IMR-90 (cell line): Measurements from ENCODE around the gene ZNF546. TPM values are rescaled to one million over a fixed set of nuclear protein-coding genes. Genes with fewer than 3 reads are reported as not detected.

ENCODE experiments used
- ATAC-seq: fragments of 200-7000 bp; cut with Tn5 transposase; 2 replicates; pipeline ENCODE4 v1.9.1; 2020; ENCODE audit warnings: low read depth, mild to moderate bottlenecking, moderate library complexity
- BruUV-seq: library from RNA; stranded (reverse); fragments of 400-500 nt; replicated peaks from 2 replicates; lab custom pipeline; 2021; lab: Mats Ljungman, UMichigan
- CTCF ChIA-PET: fragments of 300-600 bp; formaldehyde crosslinking; extraction: SDS; loops from one replicate; lab custom pipeline; 2021; ENCODE audit warnings: antibody characterized with exemption; lab: Yijun Ruan, JAX
- POLR2A ChIA-PET: fragments of 300-600 bp; sonication (Branson Sonifier 250); formaldehyde crosslinking; loops from one replicate; lab custom pipeline; 2022; ENCODE audit warnings: antibody characterized with exemption; ENCODE audit not compliant: unreplicated experiment; lab: Charles Lee
- DNase-seq: peaks from one replicate; pipeline ENCODE4 v3.0.0; 2013
- H2AFZ ChIP-seq: replicated peaks from 2 replicates; pipeline ENCODE3; 2013; ENCODE audit warnings: low read length, mild to moderate bottlenecking; ENCODE audit not compliant: poor library complexity
- H2AK5ac ChIP-seq: 2 replicates; pipeline ENCODE4 v1.6.1; 2013; ENCODE audit warnings: low read depth, low read length, inconsistent platforms
- H2AK9ac ChIP-seq: replicated peaks from 2 replicates; pipeline ENCODE3; 2013; ENCODE audit warnings: mild to moderate bottlenecking, low read depth, low read length, moderate library complexity; ENCODE audit not compliant: poor library complexity
- H2BK120ac ChIP-seq: 2 replicates; pipeline ENCODE4 v1.6.1; 2013; ENCODE audit warnings: low read depth, low read length, inconsistent platforms
- H2BK15ac ChIP-seq: 3 replicates; pipeline ENCODE4 v1.6.1; 2013; ENCODE audit warnings: low read depth, low read length, inconsistent platforms
- H2BK20ac ChIP-seq: 2 replicates; pipeline ENCODE4 v1.6.1; 2013; ENCODE audit warnings: low read depth, mild to moderate bottlenecking, inconsistent platforms, low read length, moderate library complexity
- H2BK5ac ChIP-seq: 2 replicates; pipeline ENCODE4 v1.6.1; 2013; ENCODE audit warnings: mild to moderate bottlenecking, low read depth, low read length, inconsistent platforms; ENCODE audit not compliant: poor library complexity, severe bottlenecking
- H3K14ac ChIP-seq: replicated peaks from 2 replicates; pipeline ENCODE4 v1.6.1; 2013; ENCODE audit warnings: low read depth, low read length, inconsistent platforms
- H3K18ac ChIP-seq: 2 replicates; pipeline ENCODE4 v1.6.1; 2013; ENCODE audit warnings: low read depth, low read length, control low read depth
- H3K23ac ChIP-seq: 2 replicates; pipeline ENCODE4 v1.6.1; 2013; ENCODE audit warnings: low read depth, low read length, inconsistent platforms
- H3K27ac ChIP-seq: 2 replicates; pipeline ENCODE4 v1.5.1; 2013; ENCODE audit warnings: mild to moderate bottlenecking, control low read depth, low read length; ENCODE audit not compliant: insufficient read depth
- H3K27me3 ChIP-seq: 2 replicates; pipeline ENCODE4 v1.6.1; 2013; ENCODE audit warnings: low read length; ENCODE audit not compliant: control insufficient read depth, insufficient read depth
- H3K36me3 ChIP-seq: 2 replicates; pipeline ENCODE4 v1.6.1; 2013; ENCODE audit warnings: low read length, mixed read lengths; ENCODE audit not compliant: control insufficient read depth, insufficient read depth
- H3K4ac ChIP-seq: 2 replicates; pipeline ENCODE4 v1.6.1; 2013; ENCODE audit warnings: low read depth, low read length, inconsistent platforms
- H3K4me1 ChIP-seq: 2 replicates; pipeline ENCODE4 v1.6.1; 2013; ENCODE audit warnings: low read length, mixed read lengths; ENCODE audit not compliant: control insufficient read depth, insufficient read depth
- H3K4me2 ChIP-seq: 2 replicates; pipeline ENCODE4 v1.6.1; 2013; ENCODE audit warnings: low read depth, mild to moderate bottlenecking, control low read depth, low read length, moderate library complexity
- H3K4me3 ChIP-seq: 2 replicates; pipeline ENCODE4 v1.5.1; 2013; ENCODE audit warnings: low read depth, mild to moderate bottlenecking, control low read depth, low read length, moderate library complexity; ENCODE audit not compliant: insufficient read depth
- H3K56ac ChIP-seq: 2 replicates; pipeline ENCODE4 v1.6.1; 2013; ENCODE audit warnings: low read length, inconsistent platforms; ENCODE audit not compliant: insufficient read depth; ENCODE audit errors: extremely low read depth
- H3K79me1 ChIP-seq, 2 experiments: 2 replicates each; pipeline ENCODE4 v1.6.1; 2013; ENCODE audit warnings: low read length in 2 of 2, inconsistent platforms in 1 of 2, low read depth in 1 of 2
- H3K9ac ChIP-seq: 2 replicates; pipeline ENCODE4 v1.6.1; 2013; ENCODE audit warnings: low read depth, low read length, control low read depth
- H3K9me1 ChIP-seq: 2 replicates; pipeline ENCODE4 v1.6.1; 2013; ENCODE audit warnings: low read length, inconsistent platforms; ENCODE audit not compliant: insufficient read depth
- H3K9me3 ChIP-seq: 2 replicates; pipeline ENCODE4 v1.6.1; 2013; ENCODE audit warnings: low read length; ENCODE audit not compliant: control insufficient read depth, insufficient read depth
- H4K20me1 ChIP-seq: 2 replicates; pipeline ENCODE4 v1.6.1; 2013; ENCODE audit warnings: low read length, inconsistent platforms; ENCODE audit not compliant: insufficient read depth
- H4K5ac ChIP-seq: 2 replicates; pipeline ENCODE4 v1.6.1; 2013; ENCODE audit warnings: mild to moderate bottlenecking, low read depth, low read length, control low read depth
- H4K8ac ChIP-seq, 2 experiments: 2 replicates each; pipeline ENCODE4 v1.6.1; 2013; ENCODE audit warnings: low read depth in 2 of 2, low read length in 2 of 2, control low read depth in 1 of 2, inconsistent platforms in 1 of 2
- H4K91ac ChIP-seq: 2 replicates; pipeline ENCODE4 v1.6.1; 2013; ENCODE audit warnings: low read depth, low read length, inconsistent platforms; ENCODE audit not compliant: insufficient read depth
- BHLHE40 ChIP-seq: fragments of 150-350 bp; IDR thresholded peaks from 2 replicates; pipeline ENCODE4 v1.6.1; 2016; ENCODE audit warnings: mild to moderate bottlenecking, low read depth, low read length
- CEBPB ChIP-seq: IDR thresholded peaks from 2 replicates; pipeline ENCODE4 v1.6.1; 2012; ENCODE audit warnings: low read depth, low read length, improper control_type of control experiment
- CHD1 ChIP-seq: IDR thresholded peaks from 2 replicates; pipeline ENCODE4 v1.6.1; 2012; ENCODE audit warnings: low read depth, low read length, improper control_type of control experiment
- FOS ChIP-seq: fragments of 150-350 bp; IDR thresholded peaks from 2 replicates; pipeline ENCODE4 v1.6.1; 2016; ENCODE audit warnings: low read depth, low read length
- MAFK ChIP-seq: IDR thresholded peaks from 2 replicates; pipeline ENCODE4 v1.6.1; 2012; ENCODE audit warnings: low read depth, low read length, improper control_type of control experiment
- MAZ ChIP-seq: IDR thresholded peaks from 2 replicates; pipeline ENCODE4 v1.6.1; 2012; ENCODE audit warnings: low read depth, mild to moderate bottlenecking, low read length, improper control_type of control experiment, moderate library complexity, borderline replicate concordance
- MXI1 ChIP-seq: IDR thresholded peaks from 2 replicates; pipeline ENCODE4 v1.6.1; 2012; ENCODE audit warnings: low read depth, mild to moderate bottlenecking, low read length, moderate library complexity, borderline replicate concordance
- NFE2L2 ChIP-seq: fragments of 150-350 bp; IDR thresholded peaks from 2 replicates; pipeline ENCODE4 v1.6.1; 2016; ENCODE audit warnings: low read depth, mild to moderate bottlenecking, low read length
- POLR2A ChIP-seq: IDR thresholded peaks from 2 replicates; pipeline ENCODE4 v1.6.1; 2012; ENCODE audit warnings: mild to moderate bottlenecking, low read depth, low read length
- RAD21 ChIP-seq: IDR thresholded peaks from 2 replicates; pipeline ENCODE4 v1.6.1; 2012; ENCODE audit warnings: low read length, improper control_type of control experiment
- RCOR1 ChIP-seq: IDR thresholded peaks from 2 replicates; pipeline ENCODE4 v1.6.1; 2012; ENCODE audit warnings: mild to moderate bottlenecking, low read length, improper control_type of control experiment; ENCODE audit not compliant: insufficient replicate concordance
- RFX5 ChIP-seq: IDR thresholded peaks from 2 replicates; pipeline ENCODE4 v1.8.0; 2012; ENCODE audit warnings: low read depth, mild to moderate bottlenecking, low read length, moderate library complexity
- SMC3 ChIP-seq: fragments of 150-350 bp; IDR thresholded peaks from 2 replicates; pipeline ENCODE4 v1.6.1; 2016; ENCODE audit warnings: low read depth, mild to moderate bottlenecking, antibody characterized with exemption, low read length, moderate library complexity
- WGBS, 2 experiments: methylation state at CpG; one replicate each; pipeline versions ENCODE4 v1.1.5 to v1.1.7; 2013; ENCODE audit warnings: missing lambda C conversion rate in 2 of 2; ENCODE audit not compliant: insufficient read length in 1 of 2; ENCODE audit errors: extremely low coverage in 2 of 2; 5-methylcytosine and 5-hydroxymethylcytosine counted together
- dilution Hi-C: fragments of 300-500 bp; cut with HindIII; formaldehyde crosslinking; loops from one replicate; pipeline ENCODE4 v1.14.3; 2018; ENCODE audit warnings: low sequenced_read_pairs; ENCODE audit not compliant: unreplicated experiment
- in situ Hi-C: fragments of 300-500 bp; cut with MboI; formaldehyde crosslinking; loops from 3 replicates; pipeline ENCODE4 v1.14.3; 2019; ENCODE audit warnings: low sequenced_read_pairs, inconsistent platforms, mixed read lengths
- intact Hi-C: fragments of 100-400 bp; cut with micrococcal nuclease; formaldehyde crosslinking; loops from 2 replicates; pipeline ENCODE4 v1.10.0; 2022
- polyA plus RNA-seq, 3 experiments: library from polyadenylated mRNA; depleted of rRNA; stranded (reverse); fragments of >200 nt; gene quantifications; 2 replicates each; pipeline ENCODE4 v1.2.3, GENCODE V29; 2012; ENCODE audit warnings: low replicate concordance in 1 of 3
- total RNA-seq: library from RNA; depleted of rRNA; stranded (reverse); fragments of >200 nt; gene quantifications from 2 replicates; pipeline ENCODE4 v1.2.3, GENCODE V29; 2012
- TF ChIP-seq, protein P1 (sequence below): fragments of 150-350 bp; IDR thresholded peaks from 2 replicates; pipeline ENCODE4 v1.6.1; 2017; ENCODE audit warnings: mild to moderate bottlenecking, antibody characterized with exemption, low read length, low read depth

ZNF546 gene
- total and polyA plus RNA-seq, 2 of the 4 experiments (the other 2 are of a cell fraction) = 1.6 to 6.5 TPM

DNA sequence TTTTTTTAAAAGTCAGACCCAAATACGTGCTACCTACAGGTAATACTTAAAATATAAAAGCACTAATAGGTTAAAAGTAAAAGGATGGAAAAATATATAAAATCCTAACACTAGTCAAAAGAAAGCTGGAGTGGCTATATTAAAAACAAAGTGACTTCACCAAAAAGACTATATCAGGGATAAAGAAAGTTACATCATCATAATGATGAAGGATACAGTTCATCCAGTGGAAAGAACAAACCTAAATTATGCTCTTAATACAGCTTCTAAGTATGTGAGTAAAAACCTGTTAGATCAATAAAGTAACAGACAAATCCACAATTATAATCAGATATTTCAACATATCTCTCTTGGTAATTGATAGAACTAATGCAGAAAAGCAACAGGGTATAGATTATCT is 60.3 kb downstream of the ZNF546 start:
- dilution Hi-C loops = no loop called here
- no TSS peak for BruUV-seq
- H3K27ac ChIP-seq = no peak overlapping the region
- no peak for ATAC-seq
- peaks cover 9 to 24% of the 10 kb centered on the region in 2 experiments for H3K79me1 ChIP-seq
- H3K18ac ChIP-seq = no peak overlapping the region
- no peaks in the 10 kb centered on the region; the same call in 1 of the 2 replicates for H3K9me3 ChIP-seq
- no peak overlapping the region for H4K91ac ChIP-seq
- no peak overlapping the region for H4K5ac ChIP-seq
- 0 out of 2 replicates have a peak, but pooled peaks cover 1% of the 10 kb centered on the region for H3K36me3 ChIP-seq
- no peak overlapping the region for H2BK20ac ChIP-seq
- no peak overlapping the region for H2AFZ ChIP-seq
- H2AK9ac ChIP-seq = no peak overlapping the region
- H3K23ac ChIP-seq = no peak overlapping the region
- H3K14ac ChIP-seq = no peak overlapping the region
- in situ Hi-C loops = no loop called here
- no peak overlapping the region for H2BK15ac ChIP-seq
- no peak for TF ChIP-seq MAFK
- TF ChIP-seq SMC3 = no peak
- TF ChIP-seq CHD1 = no peak
- TF ChIP-seq, protein P1, sequence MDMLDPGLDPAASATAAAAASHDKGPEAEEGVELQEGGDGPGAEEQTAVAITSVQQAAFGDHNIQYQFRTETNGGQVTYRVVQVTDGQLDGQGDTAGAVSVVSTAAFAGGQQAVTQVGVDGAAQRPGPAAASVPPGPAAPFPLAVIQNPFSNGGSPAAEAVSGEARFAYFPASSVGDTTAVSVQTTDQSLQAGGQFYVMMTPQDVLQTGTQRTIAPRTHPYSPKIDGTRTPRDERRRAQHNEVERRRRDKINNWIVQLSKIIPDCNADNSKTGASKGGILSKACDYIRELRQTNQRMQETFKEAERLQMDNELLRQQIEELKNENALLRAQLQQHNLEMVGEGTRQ = no peak
- no peak for TF ChIP-seq RCOR1
- TF ChIP-seq NFE2L2 = no peak
- no peak for TF ChIP-seq CEBPB
- no peak for TF ChIP-seq BHLHE40
- TF ChIP-seq MAZ = no peak
- no peak for TF ChIP-seq RAD21
- no peak for TF ChIP-seq RFX5
- no peak for TF ChIP-seq FOS
- no peak for TF ChIP-seq POLR2A
- TF ChIP-seq MXI1 = no peak
- H3K4me2 ChIP-seq = no peak overlapping the region
- WGBS, 2 experiments = no CpG with 5 or more reads among the region's 1 CpG
- no peaks in the 10 kb centered on the region for H3K9me1 ChIP-seq
- no peaks in the 10 kb centered on the region for H3K27me3 ChIP-seq
- H4K20me1 ChIP-seq = no peaks in the 10 kb centered on the region
- POLR2A ChIA-PET = no interaction called here
- H4K8ac ChIP-seq = no peak overlapping the region
- intact Hi-C loops = loop anchor here (2.0 kb wide), 1 partner anchor 34 kb away; the partner anchor contains the start of gene ZNF780A
- DNase-seq = no peak
- H3K9ac ChIP-seq = no peak overlapping the region
- no peak overlapping the region for H2BK120ac ChIP-seq
- no peak overlapping the region for H3K4ac ChIP-seq
- no peak overlapping the region for H3K4me3 ChIP-seq
- CTCF ChIA-PET = interaction anchor here (1.0 kb wide), 1 partner anchor 10 kb away, joined by 3 read pairs; no protein-coding TSS in a partner anchor
- H2BK5ac ChIP-seq = no peak overlapping the region
- no peak overlapping the region for H2AK5ac ChIP-seq
- no peak overlapping the region for H3K56ac ChIP-seq
- H3K4me1 ChIP-seq = no peaks in the 10 kb centered on the region
